ENCODE data around the gene SPTLC2.
A peak's percentile ranks its signal among the peaks of the same experiment; 100 is the strongest.

SPTLC2 gene

DNA sequence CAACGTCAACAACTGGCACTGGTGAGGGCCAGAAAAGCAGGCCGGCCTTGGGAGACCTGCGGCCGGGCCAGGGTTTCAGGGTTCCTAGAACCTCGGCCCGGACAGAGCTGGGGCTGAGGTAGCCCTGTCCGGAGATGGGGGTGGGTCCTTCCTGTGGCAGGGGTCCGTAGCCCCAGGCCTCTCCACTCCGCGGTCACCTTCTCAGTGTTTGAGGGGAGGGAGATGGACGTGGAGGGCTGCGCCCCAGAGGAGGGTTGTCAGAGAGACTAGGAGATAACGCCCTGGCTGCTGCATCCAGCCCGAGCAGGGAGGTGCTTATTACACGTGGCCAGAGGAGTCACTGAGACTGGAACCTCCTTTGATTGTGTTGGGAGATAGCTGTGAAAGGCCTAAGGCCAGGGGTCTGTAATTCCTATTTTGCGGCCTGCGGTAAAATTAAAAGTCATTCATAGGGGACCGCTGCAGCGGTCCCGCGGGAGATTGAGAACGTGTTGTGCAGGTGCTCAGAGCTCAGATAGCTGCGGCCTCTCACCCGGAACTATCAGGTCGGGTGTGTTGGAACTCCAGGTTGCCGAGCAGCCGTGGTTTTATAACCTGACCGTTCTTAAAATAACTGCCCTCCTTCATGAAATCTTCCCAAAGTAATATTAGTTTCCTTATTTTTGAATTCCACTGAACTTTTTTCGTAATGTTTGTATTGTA is 158.0 kb downstream of the SPTLC2 start:
- no peak for DNase-seq

DNA sequence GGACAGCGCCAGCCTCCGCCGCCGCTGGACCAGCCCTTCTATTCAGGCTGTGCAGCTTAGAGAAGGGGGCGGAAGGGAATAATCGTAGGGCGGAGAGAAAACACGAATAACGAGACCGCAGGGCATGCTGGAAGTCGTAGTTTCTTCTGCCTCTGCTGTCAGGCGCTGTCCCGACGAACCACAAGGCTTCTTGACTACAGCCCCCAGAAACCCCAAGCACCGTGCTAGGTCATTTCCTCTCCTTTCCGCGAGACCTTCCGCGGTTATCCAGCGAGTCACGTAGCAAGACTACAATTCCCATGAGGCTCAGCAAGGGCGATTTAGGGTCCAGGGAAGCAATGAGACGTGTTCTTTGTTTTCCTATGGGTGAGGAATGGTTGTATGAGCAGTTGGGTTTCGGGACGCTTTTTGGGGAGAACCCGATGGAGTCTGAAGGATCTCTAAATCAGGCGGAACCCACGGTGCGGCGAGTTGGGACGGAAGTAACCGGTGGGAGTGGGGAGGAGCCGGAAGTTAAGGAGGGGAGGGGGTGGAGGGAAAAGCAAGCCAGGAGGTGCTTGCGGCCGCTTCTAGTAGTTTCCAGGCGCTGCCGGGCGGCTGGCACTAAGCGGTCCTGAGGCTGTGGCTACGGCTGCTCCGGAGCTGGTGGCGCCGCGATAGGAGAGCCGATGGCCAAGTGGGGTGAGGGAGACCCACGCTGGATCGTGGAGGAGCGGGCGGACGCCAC is 158.8 kb downstream of the SPTLC2 start, which contains the start of the genes AHSA1 and VIPAS39:
TSS of gene AHSA1 (plus strand) at position 572 of the 727 bp plus-strand sequence. CDS start at position 669, 97 bp downstream.
TSS of gene VIPAS39 (minus strand) at position 80 of the 727 bp plus-strand sequence. CDS start 3,499 bp downstream, outside the sequence.
- peak; percentile 96 to 97 for DNase-seq

DNA sequence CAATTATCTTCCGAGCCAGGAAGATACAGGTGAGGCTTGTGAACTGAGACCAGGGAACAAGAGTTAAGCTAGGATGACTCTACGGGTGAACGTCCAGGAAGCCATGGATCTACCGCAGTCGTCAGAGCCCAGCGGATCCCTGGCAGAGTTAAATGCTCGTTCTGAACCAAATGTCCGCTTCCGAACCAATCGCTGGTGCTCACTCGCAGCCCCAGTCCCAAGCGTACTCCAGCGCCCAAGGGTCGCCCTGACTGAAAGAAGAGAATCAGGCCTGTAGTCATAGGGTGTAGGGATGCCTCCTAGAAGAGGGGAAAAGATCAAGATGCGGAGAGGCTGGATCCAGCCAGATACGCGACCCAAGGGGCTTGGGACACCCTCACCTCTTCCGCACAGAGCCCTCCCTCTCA is 159.3 kb downstream of the SPTLC2 start:
- no peak for DNase-seq

Measured in NCI-H446 (cell line).